ENCODE results near the gene GRID2IP. TPM values are rescaled to one million over a fixed set of nuclear protein-coding genes. Genes with fewer than 3 reads are reported as not detected.

GRID2IP gene
- total and polyA plus RNA-seq, 2 of the 8 experiments (the other 6 are each of a cell fraction or from before 2014, with no cell fraction given), result 0.80 to 1.3 TPM

DNA sequence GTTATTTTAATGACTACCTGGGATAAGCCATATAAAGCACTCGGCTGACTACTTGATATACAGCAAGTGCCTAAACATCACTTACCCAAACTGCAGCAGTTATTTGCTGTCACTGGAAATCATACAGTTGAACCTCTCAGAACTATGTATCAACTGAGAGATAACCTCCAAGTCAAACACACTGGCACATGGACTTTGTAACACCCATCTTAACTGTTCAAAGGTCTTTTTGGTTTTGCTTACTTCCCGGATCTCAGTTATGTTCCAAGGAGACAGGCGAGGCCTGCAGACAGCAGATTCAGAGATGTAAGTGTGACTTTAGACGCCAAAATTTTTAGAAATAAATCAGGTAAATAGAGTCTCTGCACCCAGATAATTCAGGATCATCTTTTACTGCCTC, 69.0 kb downstream of the GRID2IP start (continued):
- no peak for TF ChIP-seq SP4 (IDR thresholded peaks at IDR 0.05; ENCODE audit: low read length)
- no peak for TF ChIP-seq BCL11A (IDR thresholded peaks at IDR 0.05; ENCODE audit: low read depth in 2 of 2, low read length in 2 of 2)
